ENCODE results near the gene FAT3.

GRCh38 chr11:92226331-92227229 is 2.0 kb downstream of the FAT3 start:
- TF ChIP-seq CTCF (IDR thresholded peaks at IDR 0.05; ENCODE audit: insufficient read depth, low read length) (no peak), POLR2AphosphoS5 (IDR thresholded peaks at IDR 0.05; ENCODE audit: low read depth) (no peak), REST (IDR thresholded peaks at IDR 0.05; ENCODE audit: insufficient replicate concordance, low read depth) (no peak), SPI1 (IDR thresholded peaks at IDR 0.05; ENCODE audit: borderline replicate concordance, low read depth) (no peak), GABPA (IDR thresholded peaks at IDR 0.05; ENCODE audit: low read depth) (no peak)
